Cardiac fibroblast (primary cell): ENCODE data around the gene ANKRD44.

Experiments used
- DNase-seq, 2 donors: peaks; one replicate each; pipeline versions ENCODE4 v3.0.0 to v3.0.0-alpha.2; 2010; ENCODE audit warnings: low read depth in 2 of 2
- H3K4me3 ChIP-seq, 2 donors: replicated peaks in 1 of 2; 1 replicate in 1 of 2; 2 replicates in 1 of 2; pipeline ENCODE4 v1.5.1; 2011; ENCODE audit warnings: low read depth in 2 of 2, low read length in 2 of 2, mild to moderate bottlenecking in 2 of 2, moderate library complexity in 1 of 2
- TF ChIP-seq, protein P1 (sequence below): IDR thresholded peaks from one replicate; pipeline ENCODE4 v1.5.1; 2011; ENCODE audit warnings: low read depth, mild to moderate bottlenecking, low read length, inconsistent platforms

ANKRD44 gene

DNA sequence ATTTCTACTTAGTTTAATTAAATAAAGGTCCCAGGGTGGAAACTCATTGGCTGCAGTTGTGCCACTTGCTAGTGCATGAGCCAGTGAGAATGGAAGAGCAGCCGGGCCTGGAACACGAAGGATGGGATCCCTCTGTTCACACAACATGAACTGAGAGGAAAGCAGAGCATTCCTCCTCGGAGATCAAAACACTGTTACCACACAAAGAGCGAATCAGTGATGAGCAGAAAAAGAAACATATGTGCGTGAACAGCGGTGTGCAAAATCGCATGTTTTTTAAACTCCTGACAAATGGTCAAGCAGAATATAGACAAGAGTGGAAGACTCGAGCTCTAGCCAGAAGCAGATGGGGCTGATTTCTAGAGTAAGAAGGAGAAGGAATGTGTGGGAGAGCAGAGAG is 28.4 kb upstream of the ANKRD44 start:
- no peak for DNase-seq
- no peak overlapping the region for H3K4me3 ChIP-seq
- TF ChIP-seq, protein P1, sequence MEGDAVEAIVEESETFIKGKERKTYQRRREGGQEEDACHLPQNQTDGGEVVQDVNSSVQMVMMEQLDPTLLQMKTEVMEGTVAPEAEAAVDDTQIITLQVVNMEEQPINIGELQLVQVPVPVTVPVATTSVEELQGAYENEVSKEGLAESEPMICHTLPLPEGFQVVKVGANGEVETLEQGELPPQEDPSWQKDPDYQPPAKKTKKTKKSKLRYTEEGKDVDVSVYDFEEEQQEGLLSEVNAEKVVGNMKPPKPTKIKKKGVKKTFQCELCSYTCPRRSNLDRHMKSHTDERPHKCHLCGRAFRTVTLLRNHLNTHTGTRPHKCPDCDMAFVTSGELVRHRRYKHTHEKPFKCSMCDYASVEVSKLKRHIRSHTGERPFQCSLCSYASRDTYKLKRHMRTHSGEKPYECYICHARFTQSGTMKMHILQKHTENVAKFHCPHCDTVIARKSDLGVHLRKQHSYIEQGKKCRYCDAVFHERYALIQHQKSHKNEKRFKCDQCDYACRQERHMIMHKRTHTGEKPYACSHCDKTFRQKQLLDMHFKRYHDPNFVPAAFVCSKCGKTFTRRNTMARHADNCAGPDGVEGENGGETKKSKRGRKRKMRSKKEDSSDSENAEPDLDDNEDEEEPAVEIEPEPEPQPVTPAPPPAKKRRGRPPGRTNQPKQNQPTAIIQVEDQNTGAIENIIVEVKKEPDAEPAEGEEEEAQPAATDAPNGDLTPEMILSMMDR = no peak

DNA sequence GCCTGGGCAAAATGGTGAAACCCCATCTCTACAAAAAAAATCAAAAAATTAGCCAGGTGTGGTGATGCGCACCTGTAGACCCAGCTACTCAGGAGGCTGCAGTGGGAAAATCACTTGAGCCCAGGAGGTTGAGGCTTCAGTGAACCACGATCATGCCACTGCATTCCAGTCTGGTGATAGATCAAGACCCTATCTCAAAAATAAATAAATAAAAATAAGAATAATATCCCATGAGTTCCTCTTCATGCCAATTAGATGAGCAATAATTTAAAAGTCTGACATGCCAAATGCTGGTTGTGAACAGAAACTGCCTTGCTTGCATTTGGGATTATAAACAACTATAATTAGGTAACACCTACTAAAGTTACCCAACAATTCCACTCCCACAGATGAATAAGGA is 22.1 kb upstream of the ANKRD44 start:
- TF ChIP-seq, protein P1 = no peak
- DNase-seq = peak in 1 of 2 donors; percentile 12
- no peak overlapping the region for H3K4me3 ChIP-seq

DNA sequence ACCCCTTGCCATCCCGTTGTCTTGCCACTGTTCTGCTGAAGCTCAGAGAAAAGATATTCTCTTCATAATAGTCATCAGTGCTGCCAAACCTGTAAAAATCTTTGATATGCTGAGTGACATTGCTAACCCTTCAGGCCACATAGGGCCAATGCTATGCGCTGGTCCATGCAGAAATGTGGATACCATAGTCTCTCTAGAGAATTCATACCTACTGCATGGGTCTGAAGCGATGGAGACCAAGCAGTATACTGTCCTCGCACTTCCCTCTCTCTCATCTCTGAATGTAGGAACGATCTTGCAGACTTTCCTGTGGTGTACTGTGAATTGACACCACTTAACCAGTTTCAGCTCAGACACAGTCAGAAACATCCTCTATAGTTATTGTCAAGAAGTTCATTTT is 17.9 kb upstream of the ANKRD44 start:
- H3K4me3 ChIP-seq = no peak overlapping the region
- TF ChIP-seq, protein P1 = no peak
- DNase-seq = no peak

DNA sequence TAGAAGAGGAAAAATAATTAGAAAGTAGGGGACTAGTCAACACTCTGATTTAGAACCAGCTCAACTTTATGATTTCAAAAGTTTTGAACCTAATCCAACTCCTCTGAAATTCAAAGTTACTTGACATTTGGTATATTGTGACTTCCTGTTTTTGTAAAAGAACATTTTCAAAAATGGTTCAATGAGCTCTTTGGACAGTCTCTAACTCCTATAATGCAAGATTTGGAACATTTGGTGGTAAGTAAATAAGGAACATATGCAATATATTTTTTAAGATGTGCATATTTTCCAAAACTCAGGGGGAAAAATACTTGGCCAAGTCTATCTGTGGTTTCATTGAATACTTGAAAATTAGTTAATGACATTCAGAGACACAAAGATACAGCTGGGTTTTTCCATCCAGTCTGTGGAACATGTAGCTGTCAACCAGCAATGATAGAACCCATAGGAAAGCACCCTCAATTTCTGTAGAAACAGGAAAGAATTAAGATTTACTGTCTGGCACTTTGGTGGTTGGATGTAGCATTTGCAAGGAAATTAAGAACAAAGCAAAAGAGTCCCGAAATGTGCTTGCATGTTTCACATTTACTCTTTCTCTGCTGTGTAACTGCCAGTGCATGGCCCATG is 17.0 kb upstream of the ANKRD44 start:
- peak in 1 of 2 donors; percentile 9 for DNase-seq

DNA sequence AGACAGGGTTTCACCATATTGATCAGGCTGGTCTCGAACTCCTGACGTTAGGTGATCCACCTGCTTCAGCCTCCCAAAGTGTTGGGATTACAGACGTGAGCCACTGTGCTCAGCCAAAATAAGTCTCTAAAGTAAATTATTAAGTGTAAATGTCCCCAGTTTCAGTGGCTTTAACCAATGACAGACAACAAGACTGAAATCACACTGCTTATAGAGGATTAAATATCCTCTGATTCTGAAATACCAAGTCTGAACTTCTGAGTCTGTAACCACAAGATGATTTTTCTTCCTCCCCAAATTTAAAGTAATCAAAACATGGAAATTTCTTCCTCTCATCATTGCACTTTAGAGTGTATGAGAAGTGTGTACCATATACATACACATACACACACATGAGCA is 16.5 kb upstream of the ANKRD44 start:
- TF ChIP-seq, protein P1 = no peak
- DNase-seq = no peak
- H3K4me3 ChIP-seq = no peak overlapping the region

More for the DNA sequence above, 17.0 kb upstream of the ANKRD44 start:
- no peak overlapping the region for H3K4me3 ChIP-seq
- TF ChIP-seq, protein P1 = no peak

DNA sequence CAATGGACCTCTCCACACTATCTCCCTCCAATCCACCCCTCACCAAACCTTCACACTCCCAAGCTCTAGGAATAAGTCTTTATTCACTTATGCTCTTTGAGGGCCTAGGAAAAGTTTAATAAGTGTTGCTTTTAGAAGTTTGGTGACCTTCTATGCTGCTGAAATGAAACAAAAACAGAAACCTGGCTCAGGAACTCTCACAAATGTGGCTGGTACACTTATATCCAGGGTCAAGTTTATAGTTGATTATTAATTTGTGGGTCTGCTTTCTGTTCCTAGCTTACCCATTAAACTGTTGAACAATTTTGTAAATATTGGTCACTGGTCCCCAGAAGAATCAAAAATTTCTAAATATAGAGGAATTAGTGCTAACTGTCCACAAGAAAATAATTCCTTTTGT is 14.2 kb upstream of the ANKRD44 start:
- no peak overlapping the region for H3K4me3 ChIP-seq
- TF ChIP-seq, protein P1 = no peak
- no peak for DNase-seq
